ENCODE measurements around the gene CHST3. TPM values are rescaled to one million over a fixed set of nuclear protein-coding genes. Genes with fewer than 3 reads are reported as not detected.

Gene CHST3
- total and polyA plus RNA-seq, 2 experiments from 2014 or later = 0.94 to 8.3 TPM

- TF ChIP-seq JUNB (IDR thresholded peaks at IDR 0.05; ENCODE audit: unreplicated experiment) = no peak
- no peak for TF ChIP-seq POLR2AphosphoS5 (IDR thresholded peaks at IDR 0.05; ENCODE audit: low read depth)
- TF ChIP-seq STAT1 (IDR thresholded peaks at IDR 0.05; ENCODE audit: unreplicated experiment) = no peak
- TF ChIP-seq EZH2 (IDR thresholded peaks at IDR 0.05; ENCODE audit: low read depth, unreplicated experiment) = no peak
- TF ChIP-seq, protein P1, sequence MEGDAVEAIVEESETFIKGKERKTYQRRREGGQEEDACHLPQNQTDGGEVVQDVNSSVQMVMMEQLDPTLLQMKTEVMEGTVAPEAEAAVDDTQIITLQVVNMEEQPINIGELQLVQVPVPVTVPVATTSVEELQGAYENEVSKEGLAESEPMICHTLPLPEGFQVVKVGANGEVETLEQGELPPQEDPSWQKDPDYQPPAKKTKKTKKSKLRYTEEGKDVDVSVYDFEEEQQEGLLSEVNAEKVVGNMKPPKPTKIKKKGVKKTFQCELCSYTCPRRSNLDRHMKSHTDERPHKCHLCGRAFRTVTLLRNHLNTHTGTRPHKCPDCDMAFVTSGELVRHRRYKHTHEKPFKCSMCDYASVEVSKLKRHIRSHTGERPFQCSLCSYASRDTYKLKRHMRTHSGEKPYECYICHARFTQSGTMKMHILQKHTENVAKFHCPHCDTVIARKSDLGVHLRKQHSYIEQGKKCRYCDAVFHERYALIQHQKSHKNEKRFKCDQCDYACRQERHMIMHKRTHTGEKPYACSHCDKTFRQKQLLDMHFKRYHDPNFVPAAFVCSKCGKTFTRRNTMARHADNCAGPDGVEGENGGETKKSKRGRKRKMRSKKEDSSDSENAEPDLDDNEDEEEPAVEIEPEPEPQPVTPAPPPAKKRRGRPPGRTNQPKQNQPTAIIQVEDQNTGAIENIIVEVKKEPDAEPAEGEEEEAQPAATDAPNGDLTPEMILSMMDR (conservative IDR thresholded peaks at IDR 0.05; ENCODE audit: low read depth in 2 of 2) = no peak
- no peak for TF ChIP-seq REST (IDR thresholded peaks at IDR 0.05; ENCODE audit: unreplicated experiment)
- TF ChIP-seq NANOG (IDR thresholded peaks at IDR 0.05; ENCODE audit: borderline replicate concordance) = no peak
- TF ChIP-seq ETS1 (IDR thresholded peaks at IDR 0.05) = no peak
- TF ChIP-seq ZNF114 (CRISPR knock-in tag; IDR thresholded peaks at IDR 0.05) = no peak
- TF ChIP-seq ZNF331 (CRISPR knock-in tag; IDR thresholded peaks at IDR 0.05; ENCODE audit: low read depth) = no peak
- no peak for TF ChIP-seq EZH2phosphoT487 (IDR thresholded peaks at IDR 0.05; ENCODE audit: unreplicated experiment)
- Mint-ChIP-seq H3K9me3 (no peaks in the 10 kb centered on the region), H3K27ac (no peak overlapping the region), H3K36me3 (ENCODE audit: low read depth) (no peaks in the 10 kb centered on the region), H3K4me1 (no peaks in the 10 kb centered on the region), H3K27me3 (ENCODE audit: insufficient read depth, low read depth, poor library complexity) (peaks cover 9% of the 10 kb centered on the region), H3K4me3 (no peak overlapping the region)
- Histone ChIP-seq H3K79me2 (replicated peaks; ENCODE audit: insufficient read depth) (no peaks in the 10 kb centered on the region), H3K4me1 (ENCODE audit: insufficient read depth) (no peaks in the 10 kb centered on the region), H3K27me3 (ENCODE audit: insufficient read depth) (no peaks in the 10 kb centered on the region), H4K20me1 (replicated peaks; ENCODE audit: insufficient read depth) (no peaks in the 10 kb centered on the region), H3F3A (replicated peaks; ENCODE audit: low read depth) (no peaks in the 10 kb centered on the region), H3K4me2 (no peak overlapping the region), H2AFZ (no peak overlapping the region), H3K27ac (ENCODE audit: low read depth) (no peak overlapping the region), H3K36me3 (ENCODE audit: insufficient read depth) (no peaks in the 10 kb centered on the region), H3K9me2 (ENCODE audit: insufficient read depth) (no peaks in the 10 kb centered on the region), H3K4me3 (no peak overlapping the region)
- DNase-seq (ENCODE audit: low spot score) (no peak), ATAC-seq (no peak)
Measured at GRCh38 chr10:72029414-72029813, 65.2 kb downstream of the CHST3 start.

Measured in GM23338 (cell line).